Smooth muscle cell (in vitro differentiated cells): Measurements from ENCODE around the gene VPS13D. TPM values are rescaled to one million over a fixed set of nuclear protein-coding genes. Genes with fewer than 3 reads are reported as not detected.

Experiments used
- DNase-seq: peaks from one replicate; lab custom pipeline; 2025; ENCODE audit not compliant: unreplicated experiment; lab: John Stamatoyannopoulos, UW
- H2AFZ ChIP-seq: fragments of 200-600 bp; sonication (generic); 2 replicates; pipeline ENCODE4 v1.6.0; 2016; ENCODE audit warnings: antibody characterized with exemption, low read depth, mild to moderate bottlenecking
- H3F3A ChIP-seq: fragments of 200-600 bp; sonication (generic); 2 replicates; pipeline ENCODE4 v1.6.0; 2017; ENCODE audit warnings: antibody characterized with exemption, low read depth
- H3K27ac ChIP-seq: fragments of 200-600 bp; sonication (generic); 2 replicates; pipeline ENCODE4 v1.5.1; 2016; ENCODE audit warnings: low read depth, mild to moderate bottlenecking
- H3K27me3 ChIP-seq: fragments of 200-600 bp; sonication (generic); 2 replicates; pipeline ENCODE4 v1.6.1; 2016; ENCODE audit warnings: low read depth, mild to moderate bottlenecking
- H3K36me3 ChIP-seq: fragments of 200-600 bp; sonication (generic); 2 replicates; pipeline ENCODE4 v1.5.1; 2016; ENCODE audit warnings: low read depth
- H3K4me1 ChIP-seq: fragments of 200-600 bp; sonication (generic); 2 replicates; pipeline ENCODE4 v1.5.1; 2016; ENCODE audit warnings: low read depth
- H3K4me2 ChIP-seq: fragments of 200-600 bp; sonication (generic); 2 replicates; pipeline ENCODE4 v1.6.0; 2016; ENCODE audit warnings: mild to moderate bottlenecking
- H3K4me3 ChIP-seq: fragments of 200-600 bp; sonication (generic); 2 replicates; pipeline ENCODE4 v1.5.1; 2016; ENCODE audit warnings: mild to moderate bottlenecking
- H3K79me2 ChIP-seq: fragments of 200-600 bp; sonication (generic); 2 replicates; pipeline ENCODE4 v1.6.0; 2016; ENCODE audit warnings: low read depth, mild to moderate bottlenecking
- H3K9ac ChIP-seq: fragments of 200-600 bp; sonication (generic); 2 replicates; pipeline ENCODE4 v1.6.0; 2016; ENCODE audit warnings: low read depth
- H3K9me3 ChIP-seq: fragments of 200-600 bp; sonication (generic); replicated peaks from 2 replicates; pipeline ENCODE4 v1.5.1; 2016; ENCODE audit warnings: low read depth
- H4K20me1 ChIP-seq: fragments of 200-600 bp; sonication (generic); 2 replicates; pipeline ENCODE4 v1.6.0; 2016; ENCODE audit warnings: low read depth
- WGBS: methylation state at CpG from one replicate; pipeline ENCODE4 v1.1.7; 2016; ENCODE audit warnings: low lambda C conversion rate; 5-methylcytosine and 5-hydroxymethylcytosine counted together
- polyA plus RNA-seq: library from polyadenylated mRNA; unstranded; fragments of >200 nt; fragmentation: Nextera tagmentation; extraction: Ambion mirVana; gene quantifications from 2 replicates; pipeline ENCODE4 v1.2.1, GENCODE V29; 2016
- total RNA-seq: library from RNA; depleted of rRNA; stranded (reverse); fragments of >200 nt; gene quantifications from 2 replicates; pipeline ENCODE4 v1.2.3, GENCODE V29; 2014
- TF ChIP-seq, protein P1 (sequence below): fragments of 200-600 bp; sonication (generic); IDR thresholded peaks from 2 replicates; pipeline ENCODE4 v1.5.1; 2017; ENCODE audit warnings: borderline replicate concordance, mild to moderate bottlenecking, antibody characterized with exemption; ENCODE audit not compliant: insufficient read depth, poor library complexity, severe bottlenecking

The VPS13D gene
- total and polyA plus RNA-seq, 2 experiments from 2014 or later: 3.5 to 20.0 TPM

DNA sequence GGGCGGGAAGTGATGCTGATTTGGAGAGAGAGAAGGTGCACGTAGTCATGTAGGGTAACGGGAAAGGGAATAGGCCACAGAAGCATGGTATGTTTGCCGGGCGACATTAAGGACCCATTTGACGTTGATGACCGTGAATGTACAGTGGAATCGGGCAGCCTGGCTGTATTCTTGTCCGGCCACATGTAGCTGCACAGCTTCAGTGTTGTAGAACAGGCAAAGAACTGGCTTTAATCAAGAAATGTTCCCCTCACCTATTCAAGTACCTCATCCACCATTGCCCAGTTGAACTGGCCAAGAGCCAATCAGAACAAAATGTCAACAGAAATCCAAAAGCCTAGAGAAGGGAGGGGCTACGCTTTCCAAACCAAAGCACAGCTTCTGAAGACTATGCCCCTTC lies 283.4 kb downstream of the VPS13D start:
- Histone ChIP-seq H4K20me1 (no peaks in the 10 kb centered on the region), H3K4me3 (no peak overlapping the region), H3K36me3 (no peaks in the 10 kb centered on the region), H3K27me3 (no peaks in the 10 kb centered on the region), H2AFZ (no peak overlapping the region), H3K9ac (no peak overlapping the region), H3K4me2 (no peak overlapping the region), H3K4me1 (peaks cover 21% of the 10 kb centered on the region), H3K27ac (no peak overlapping the region), H3K79me2 (no peaks in the 10 kb centered on the region), H3K9me3 (no peaks in the 10 kb centered on the region), H3F3A (no peaks in the 10 kb centered on the region)
- TF ChIP-seq, protein P1, sequence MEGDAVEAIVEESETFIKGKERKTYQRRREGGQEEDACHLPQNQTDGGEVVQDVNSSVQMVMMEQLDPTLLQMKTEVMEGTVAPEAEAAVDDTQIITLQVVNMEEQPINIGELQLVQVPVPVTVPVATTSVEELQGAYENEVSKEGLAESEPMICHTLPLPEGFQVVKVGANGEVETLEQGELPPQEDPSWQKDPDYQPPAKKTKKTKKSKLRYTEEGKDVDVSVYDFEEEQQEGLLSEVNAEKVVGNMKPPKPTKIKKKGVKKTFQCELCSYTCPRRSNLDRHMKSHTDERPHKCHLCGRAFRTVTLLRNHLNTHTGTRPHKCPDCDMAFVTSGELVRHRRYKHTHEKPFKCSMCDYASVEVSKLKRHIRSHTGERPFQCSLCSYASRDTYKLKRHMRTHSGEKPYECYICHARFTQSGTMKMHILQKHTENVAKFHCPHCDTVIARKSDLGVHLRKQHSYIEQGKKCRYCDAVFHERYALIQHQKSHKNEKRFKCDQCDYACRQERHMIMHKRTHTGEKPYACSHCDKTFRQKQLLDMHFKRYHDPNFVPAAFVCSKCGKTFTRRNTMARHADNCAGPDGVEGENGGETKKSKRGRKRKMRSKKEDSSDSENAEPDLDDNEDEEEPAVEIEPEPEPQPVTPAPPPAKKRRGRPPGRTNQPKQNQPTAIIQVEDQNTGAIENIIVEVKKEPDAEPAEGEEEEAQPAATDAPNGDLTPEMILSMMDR: no peak
- no peak for DNase-seq
- WGBS: 97% methylated on average over 10 of the region's 10 CpGs

DNA sequence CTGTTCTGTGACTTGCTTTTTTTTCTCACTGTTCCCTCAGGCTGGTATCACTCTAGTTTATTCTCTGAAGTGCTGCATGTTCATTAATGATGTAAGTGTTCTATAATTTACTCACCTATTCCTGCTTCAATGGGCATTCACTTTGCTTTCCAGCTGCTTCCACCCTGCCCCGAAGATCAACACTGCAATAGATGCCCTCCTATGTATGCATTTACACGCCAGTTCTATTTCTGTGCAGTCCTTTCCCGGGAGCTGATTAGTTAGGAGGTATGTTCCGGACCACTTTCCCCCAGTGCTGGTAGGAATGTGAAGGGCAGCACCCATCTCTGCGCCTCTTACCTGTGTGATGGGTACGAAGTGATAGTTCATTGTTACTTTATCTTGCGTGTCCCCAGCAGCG lies 284.8 kb downstream of the VPS13D start:
- TF ChIP-seq, protein P1: no peak
- H3F3A ChIP-seq: no peaks in the 10 kb centered on the region
- H3K9me3 ChIP-seq: no peaks in the 10 kb centered on the region
- peaks cover 2% of the 10 kb centered on the region for H3K27me3 ChIP-seq
- no peak overlapping the region for H2AFZ ChIP-seq
- no peaks in the 10 kb centered on the region for H3K79me2 ChIP-seq
- no peak overlapping the region for H3K27ac ChIP-seq
- no peaks in the 10 kb centered on the region for H3K36me3 ChIP-seq
- peaks cover 32% of the 10 kb centered on the region for H3K4me1 ChIP-seq
- no peak overlapping the region for H3K9ac ChIP-seq
- H3K4me3 ChIP-seq: no peak overlapping the region
- H4K20me1 ChIP-seq: no peaks in the 10 kb centered on the region
- no peak for DNase-seq
- 93% methylated on average over 8 of the region's 8 CpGs for WGBS
- H3K4me2 ChIP-seq: no peak overlapping the region

DNA sequence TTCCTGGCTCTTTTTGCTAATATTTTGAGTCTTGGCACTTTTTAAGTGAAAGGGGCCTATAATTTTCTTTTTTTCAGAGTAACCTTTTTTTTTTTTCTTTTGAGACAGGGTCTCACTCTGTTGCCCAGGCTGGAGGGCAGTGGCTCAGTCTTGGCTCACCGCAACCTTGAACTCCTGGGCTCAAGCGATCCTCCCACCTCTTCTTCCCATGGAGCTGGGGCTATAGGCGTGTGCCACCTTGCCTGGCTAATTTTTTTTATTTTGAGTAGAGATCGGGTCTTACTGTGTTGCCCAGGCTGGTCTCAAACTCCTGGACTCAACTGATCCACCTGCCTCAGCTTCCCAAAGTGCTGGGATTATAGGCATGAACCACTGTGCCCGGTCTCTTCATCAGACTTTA lies 285.4 kb downstream of the VPS13D start:
- Histone ChIP-seq H3K36me3 (no peaks in the 10 kb centered on the region), H3K4me2 (no peak overlapping the region), H3K27ac (no peak overlapping the region), H3K4me3 (no peak overlapping the region), H3K27me3 (peaks cover 4% of the 10 kb centered on the region), H4K20me1 (no peaks in the 10 kb centered on the region), H3K9me3 (no peaks in the 10 kb centered on the region), H3K9ac (no peak overlapping the region), H3F3A (no peaks in the 10 kb centered on the region), H3K79me2 (no peaks in the 10 kb centered on the region), H2AFZ (no peak overlapping the region), H3K4me1 (peaks cover 25% of the 10 kb centered on the region)
- DNase-seq: no peak
- WGBS: 96% methylated on average over 5 of the region's 5 CpGs
- TF ChIP-seq, protein P1: no peak

DNA sequence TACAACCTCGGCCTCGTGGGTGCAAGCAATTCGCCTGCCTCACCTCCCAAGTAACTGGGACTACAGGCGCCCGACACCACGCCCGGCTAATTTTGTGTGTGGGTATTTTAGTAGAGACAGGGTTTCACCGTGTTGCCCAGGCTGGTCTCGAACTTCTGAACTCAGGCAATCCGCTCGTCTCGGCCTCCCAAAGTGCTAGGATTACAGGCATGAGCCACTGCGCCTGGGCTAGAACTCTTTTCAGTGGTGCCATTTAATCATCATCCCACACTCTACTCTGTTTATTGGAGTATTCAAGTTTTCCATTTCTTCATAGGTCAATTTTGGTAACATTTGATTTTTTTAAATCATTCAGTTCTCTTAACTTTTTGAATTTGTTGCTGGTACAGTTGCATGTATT lies 286.9 kb downstream of the VPS13D start:
- H3K9me3 ChIP-seq: no peaks in the 10 kb centered on the region
- no peaks in the 10 kb centered on the region for H4K20me1 ChIP-seq
- H3K79me2 ChIP-seq: no peaks in the 10 kb centered on the region
- no peak overlapping the region for H3K4me3 ChIP-seq
- WGBS: 95% methylated on average over 13 of the region's 13 CpGs
- H3F3A ChIP-seq: no peaks in the 10 kb centered on the region
- H3K4me2 ChIP-seq: no peak overlapping the region
- H2AFZ ChIP-seq: no peak overlapping the region
- TF ChIP-seq, protein P1: no peak
- H3K4me1 ChIP-seq: peaks cover 15% of the 10 kb centered on the region
- H3K27me3 ChIP-seq: peaks cover 4% of the 10 kb centered on the region
- no peaks in the 10 kb centered on the region for H3K36me3 ChIP-seq
- no peak for DNase-seq
- H3K9ac ChIP-seq: no peak overlapping the region
- no peak overlapping the region for H3K27ac ChIP-seq
